H9 (cell line): ENCODE measurements around the gene UTP18. TPM values are rescaled to one million over a fixed set of nuclear protein-coding genes. Genes with fewer than 3 reads are reported as not detected.

Experiments
- DNase-seq: peaks from one replicate; pipeline ENCODE4 v3.0.0-alpha.2; 2017
- H2AFZ ChIP-seq: one replicate; pipeline ENCODE4 v1.6.1; 2013; ENCODE audit warnings: mild to moderate bottlenecking, low read length, control low read depth, moderate library complexity
- H2AK5ac ChIP-seq: 2 replicates; pipeline ENCODE4 v1.6.1; 2013; ENCODE audit warnings: low read length, control low read depth, mixed read lengths; ENCODE audit not compliant: insufficient read length
- H2BK120ac ChIP-seq: one replicate; pipeline ENCODE4 v1.6.1; 2013; ENCODE audit warnings: low read depth, mild to moderate bottlenecking, low read length, control low read depth, inconsistent platforms; ENCODE audit not compliant: poor library complexity, severe bottlenecking
- H2BK12ac ChIP-seq: 2 replicates; pipeline ENCODE4 v1.6.1; 2013; ENCODE audit warnings: low read length, control low read depth, mixed read lengths, low read depth; ENCODE audit not compliant: insufficient read length
- H2BK15ac ChIP-seq: 2 replicates; pipeline ENCODE4 v1.6.1; 2013; ENCODE audit warnings: low read depth, low read length, control low read depth
- H2BK20ac ChIP-seq: one replicate; pipeline ENCODE4 v1.6.1; 2013; ENCODE audit warnings: low read depth, mild to moderate bottlenecking, low read length, control low read depth, inconsistent platforms; ENCODE audit not compliant: poor library complexity, severe bottlenecking
- H2BK5ac ChIP-seq: 2 replicates; pipeline ENCODE4 v1.6.1; 2013; ENCODE audit warnings: low read length, control low read depth, mixed read lengths; ENCODE audit not compliant: insufficient read length
- H3K14ac ChIP-seq: 2 replicates; pipeline ENCODE4 v1.6.1; 2013; ENCODE audit warnings: low read length, control low read depth; ENCODE audit not compliant: insufficient read depth
- H3K18ac ChIP-seq: 2 replicates; pipeline ENCODE4 v1.6.1; 2013; ENCODE audit warnings: low read depth, mild to moderate bottlenecking, mixed read lengths, low read length, control low read depth; ENCODE audit not compliant: insufficient read length
- H3K23ac ChIP-seq: 2 replicates; pipeline ENCODE4 v1.6.1; 2013; ENCODE audit warnings: low read length, control low read depth, mixed read lengths, low read depth; ENCODE audit not compliant: insufficient read length
- H3K23me2 ChIP-seq: 2 replicates; pipeline ENCODE4 v1.6.1; 2013; ENCODE audit warnings: low read depth, mild to moderate bottlenecking, mixed read lengths, low read length, control low read depth; ENCODE audit not compliant: insufficient read length, poor library complexity, severe bottlenecking
- H3K27ac ChIP-seq: 2 replicates; pipeline ENCODE4 v1.5.1; 2013; ENCODE audit warnings: low read length, control low read depth, mixed read lengths, low read depth; ENCODE audit not compliant: insufficient read length
- H3K27me3 ChIP-seq: 2 replicates; pipeline ENCODE4 v1.6.1; 2013; ENCODE audit warnings: low read length, control low read depth, inconsistent platforms; ENCODE audit not compliant: insufficient read depth
- H3K4ac ChIP-seq: 2 replicates; pipeline ENCODE4 v1.6.1; 2013; ENCODE audit warnings: low read depth, mild to moderate bottlenecking, control low read depth, inconsistent platforms, low read length, moderate library complexity
- H3K4me1 ChIP-seq: 2 replicates; pipeline ENCODE4 v1.6.1; 2013; ENCODE audit warnings: low read length, control low read depth, inconsistent platforms; ENCODE audit not compliant: insufficient read depth
- H3K4me2 ChIP-seq: 2 replicates; pipeline ENCODE4 v1.6.1; 2013; ENCODE audit warnings: low read length, control low read depth, mixed read lengths; ENCODE audit not compliant: insufficient read length, insufficient read depth
- H3K56ac ChIP-seq: 2 replicates; pipeline ENCODE4 v1.6.1; 2013; ENCODE audit warnings: low read depth, mild to moderate bottlenecking, mixed read lengths, low read length, control low read depth; ENCODE audit not compliant: insufficient read length
- H3K79me1 ChIP-seq: 2 replicates; pipeline ENCODE4 v1.6.1; 2013; ENCODE audit warnings: low read depth, mild to moderate bottlenecking, moderate library complexity, low read length, control low read depth, inconsistent platforms; ENCODE audit not compliant: insufficient read depth, poor library complexity, severe bottlenecking
- H3K79me2 ChIP-seq: 2 replicates; pipeline ENCODE4 v1.6.1; 2013; ENCODE audit warnings: low read length, control low read depth, inconsistent platforms; ENCODE audit not compliant: insufficient read depth
- H3K9ac ChIP-seq: 2 replicates; pipeline ENCODE4 v1.6.1; 2013; ENCODE audit warnings: low read length, control low read depth, mixed read lengths; ENCODE audit not compliant: insufficient read length; ENCODE audit errors: extremely low read depth
- H3K9me3 ChIP-seq: one replicate; pipeline ENCODE4 v1.6.1; 2013; ENCODE audit warnings: low read depth, low read length, inconsistent platforms; ENCODE audit not compliant: control insufficient read depth
- H3T11ph ChIP-seq: one replicate; pipeline ENCODE4 v1.6.1; 2013; ENCODE audit warnings: mild to moderate bottlenecking, low read length, control low read depth, inconsistent platforms
- H4K20me1 ChIP-seq: one replicate; pipeline ENCODE4 v1.6.1; 2013; ENCODE audit not compliant: control insufficient read depth, insufficient read length, insufficient read depth
- H4K5ac ChIP-seq: 2 replicates; pipeline ENCODE4 v1.6.1; 2013; ENCODE audit warnings: low read depth, mild to moderate bottlenecking, mixed read lengths, low read length, control low read depth; ENCODE audit not compliant: insufficient read length
- H4K8ac ChIP-seq: replicated peaks from 2 replicates; pipeline ENCODE4 v1.6.1; 2013; ENCODE audit warnings: low read length, control low read depth, mixed read lengths, low read depth; ENCODE audit not compliant: insufficient read length
- H4K91ac ChIP-seq: 2 replicates; pipeline ENCODE4 v1.6.1; 2013; ENCODE audit warnings: low read depth, mild to moderate bottlenecking, moderate library complexity, mixed read lengths, low read length, control low read depth; ENCODE audit not compliant: insufficient read length
- H3K27ac Mint-ChIP-seq, 3 experiments: 2 replicates in 2 of 3; 3 replicates in 1 of 3; pipeline ENCODE4 v1.8.0; 2020 to 2021; ENCODE audit warnings: mixed read lengths in 3 of 3, mild to moderate bottlenecking in 1 of 3, moderate library complexity in 1 of 3
- H3K27me3 Mint-ChIP-seq: 2 replicates; pipeline ENCODE4 v1.8.0; 2021; ENCODE audit warnings: low read depth, mild to moderate bottlenecking, moderate library complexity, mixed read lengths
- H3K36me3 Mint-ChIP-seq, 3 experiments: 2 replicates in 2 of 3; 3 replicates in 1 of 3; pipeline ENCODE4 v1.8.0; 2020 to 2021; ENCODE audit warnings: low read depth in 3 of 3, mixed read lengths in 3 of 3; ENCODE audit not compliant: insufficient read depth in 1 of 3
- H3K4me1 Mint-ChIP-seq, 2 experiments: 2 replicates each; pipeline ENCODE4 v1.8.0; 2020; ENCODE audit warnings: mixed read lengths in 2 of 2
- H3K4me3 Mint-ChIP-seq, 2 experiments: 2 replicates in 1 of 2; 3 replicates in 1 of 2; pipeline ENCODE4 v1.8.0; 2020 to 2021; ENCODE audit warnings: mild to moderate bottlenecking in 2 of 2, mixed read lengths in 2 of 2, moderate library complexity in 1 of 2
- H3K9me3 Mint-ChIP-seq, 2 experiments: 2 replicates in 1 of 2; 3 replicates in 1 of 2; pipeline ENCODE4 v1.8.0; 2020; ENCODE audit warnings: mild to moderate bottlenecking in 2 of 2, mixed read lengths in 2 of 2, moderate library complexity in 1 of 2
- CTCF ChIP-seq: fragments of 200-600 bp; sonication (generic); conservative IDR thresholded peaks from 3 replicates; pipeline ENCODE4 v1.8.0; 2021; ENCODE audit warnings: antibody characterized with exemption, mild to moderate bottlenecking
- WGBS: extraction: QIAGEN DNeasy Blood & Tissue Kit; methylation state at CpG from one replicate; pipeline ENCODE4 v1.1.7; 2013; ENCODE audit warnings: missing lambda C conversion rate, low lambda C conversion rate, mixed read lengths; ENCODE audit not compliant: insufficient read length; ENCODE audit errors: extremely low coverage; 5-methylcytosine and 5-hydroxymethylcytosine counted together
- total RNA-seq: library from RNA; stranded (reverse); gene quantifications from 2 replicates; pipeline ENCODE4 v1.2.1, GENCODE V29; 2021

UTP18 gene
- total RNA-seq, 1 experiment from 2014 or later, result 79.5 TPM

DNA sequence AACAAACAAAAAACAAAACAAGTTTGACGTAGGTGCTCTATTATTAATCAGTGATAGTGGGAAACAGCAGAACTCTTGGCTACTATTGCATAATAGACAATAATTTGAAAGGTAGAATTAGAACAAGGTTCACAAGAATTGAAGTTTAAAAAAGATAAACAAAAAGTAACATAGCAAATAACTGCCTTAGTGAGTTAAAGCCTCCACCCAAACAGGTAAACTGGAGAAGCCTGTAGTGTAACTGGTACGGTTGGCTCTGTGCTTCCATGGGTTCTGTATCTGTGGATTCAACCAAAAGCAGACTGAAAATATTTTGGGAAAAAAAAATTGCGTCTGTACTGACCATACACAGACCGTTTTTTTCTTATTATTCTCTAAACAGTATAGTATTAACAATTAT is 39.0 kb upstream of the UTP18 start:
- Histone ChIP-seq H3K4me2 (no peak overlapping the region), H3K4me1 (no peaks in the 10 kb centered on the region), H3K27ac (no peak overlapping the region), H3K14ac (no peak overlapping the region), H3K18ac (no peak overlapping the region), H3K9ac (no peak overlapping the region), H4K8ac (no peak overlapping the region), H3K23ac (no peak overlapping the region), H2BK5ac (no peak overlapping the region), H4K20me1 (no peaks in the 10 kb centered on the region), H3K56ac (no peak overlapping the region), H3K23me2 (no peaks in the 10 kb centered on the region), H2BK15ac (no peak overlapping the region), H3K79me2 (no peaks in the 10 kb centered on the region), H3K4ac (no peak overlapping the region), H2BK12ac (no peak overlapping the region), H2AFZ (no peak overlapping the region), H4K5ac (no peak overlapping the region), H2AK5ac (no peak overlapping the region), H3K79me1 (peaks cover 2% of the 10 kb centered on the region), H4K91ac (no peak overlapping the region), H2BK120ac (no peak overlapping the region), H3T11ph (no peak overlapping the region), H2BK20ac (no peak overlapping the region), H3K27me3 (no peaks in the 10 kb centered on the region), H3K9me3 (no peaks in the 10 kb centered on the region)
- Mint-ChIP-seq H3K9me3 (no peaks in the 10 kb centered on the region), H3K27me3 (no peaks in the 10 kb centered on the region), H3K4me1 (no peaks in the 10 kb centered on the region), H3K27ac (no peak overlapping the region), H3K36me3 (peaks cover 19 to 81% (median 69%) of the 10 kb centered on the region in 3 experiments; a peak in 6 of 7 replicates), H3K4me3 (no peak overlapping the region)
- TF ChIP-seq CTCF, result no peak
- no CpG with 5 or more reads among the region's 4 CpGs for WGBS
- no peak for DNase-seq
